Left ventricle myocardium inferior (tissue), 1 donor: ENCODE data around the gene LRP3. TPM values are rescaled to one million over a fixed set of nuclear protein-coding genes. Genes with fewer than 3 reads are reported as not detected.
"Not testable (repeated sequence)": the region's sequence is repeated elsewhere in the genome, so short reads cannot be mapped to it uniquely, and the experiment has no call there.

Experiments
- DNase-seq: peaks from one replicate; pipeline ENCODE4 v3.0.0-alpha.2; 2020
- H3K27ac ChIP-seq: fragments of 200-600 bp; replicated peaks from 2 replicates; pipeline ENCODE4 v1.8.0; 2021
- H3K27me3 ChIP-seq: fragments of 200-600 bp; 2 replicates; pipeline ENCODE4 v1.8.0; 2021; ENCODE audit warnings: low read depth
- H3K36me3 ChIP-seq: fragments of 200-600 bp; 2 replicates; pipeline ENCODE4 v1.8.0; 2021
- H3K4me1 ChIP-seq: fragments of 200-600 bp; 2 replicates; pipeline ENCODE4 v1.8.0; 2021
- H3K4me3 ChIP-seq: fragments of 200-600 bp; 2 replicates; pipeline ENCODE4 v1.8.0; 2021; ENCODE audit warnings: mild to moderate bottlenecking, moderate library complexity
- H3K9me3 ChIP-seq: fragments of 200-600 bp; replicated peaks from 2 replicates; pipeline ENCODE4 v1.8.0; 2021
- CTCF ChIP-seq: fragments of 200-600 bp; IDR thresholded peaks from 2 replicates; pipeline ENCODE4 v1.8.0; 2021; ENCODE audit warnings: antibody characterized with exemption, mild to moderate bottlenecking, borderline replicate concordance
- intact Hi-C: fragments of 100-400 bp; cut with micrococcal nuclease; formaldehyde crosslinking; loops from one replicate; pipeline ENCODE4 v1.11.0; 2022
- total RNA-seq: library from RNA; stranded (reverse); fragmentation: NEBNext Ultra II Directional; extraction: Animal tissue kit (Norgen Biotek cat#: 25700); gene quantifications from one replicate; pipeline ENCODE4 v1.2.1, GENCODE V29; 2021
- donor health status: DM: no; HTN: yes; CAD: no; lungs with severe emphysema.

The LRP3 gene
- total RNA-seq, 1 donor from 2014 or later = 20.8 TPM

- intact Hi-C loops = no loop called here
- H3K4me1 ChIP-seq = peaks cover 47% of the 10 kb centered on the region
Measured at GRCh38 chr19:33176670-33177416, 17.3 kb upstream of the LRP3 start.

GRCh38 chr19:33177417-33177979 lies 16.6 kb upstream of the LRP3 start:
- peak; percentile 63 for TF ChIP-seq CTCF
- no peaks in the 10 kb centered on the region for H3K36me3 ChIP-seq
- no peaks in the 10 kb centered on the region for H3K27me3 ChIP-seq
- intact Hi-C loops = no loop called here
- peak overlapping the region; percentile 97 for H3K27ac ChIP-seq
- H3K4me3 ChIP-seq = peak overlapping the region; percentile 89
- peaks cover 47% of the 10 kb centered on the region for H3K4me1 ChIP-seq
- no peaks in the 10 kb centered on the region for H3K9me3 ChIP-seq
- no peak for DNase-seq

More at GRCh38 chr19:33176670-33177416, 17.3 kb upstream of the LRP3 start:
- DNase-seq = peak; percentile 95
- Histone ChIP-seq H3K9me3 (no peaks in the 10 kb centered on the region), H3K27ac (peak overlapping the region; percentile 97), H3K27me3 (no peaks in the 10 kb centered on the region), H3K4me3 (peak overlapping the region; percentile 89), H3K36me3 (no peaks in the 10 kb centered on the region)
- TF ChIP-seq CTCF = peak; percentile 42

- TF ChIP-seq CTCF = no peak
- intact Hi-C loops = no loop called here
- H3K27me3 ChIP-seq = no peaks in the 10 kb centered on the region
Measured at GRCh38 chr19:33186431-33187182, 7.5 kb upstream of the LRP3 start.

GRCh38 chr19:33187183-33187540 lies 7.0 kb upstream of the LRP3 start:
- H3K4me1 ChIP-seq = peaks cover 6% of the 10 kb centered on the region
- no peak for TF ChIP-seq CTCF
- no peak overlapping the region for H3K4me3 ChIP-seq
- intact Hi-C loops = no loop called here
- no peaks in the 10 kb centered on the region for H3K36me3 ChIP-seq
- no peaks in the 10 kb centered on the region for H3K9me3 ChIP-seq
- H3K27me3 ChIP-seq = no peaks in the 10 kb centered on the region
- H3K27ac ChIP-seq = no peak overlapping the region
- no peak for DNase-seq

More at GRCh38 chr19:33186431-33187182, 7.5 kb upstream of the LRP3 start:
- H3K9me3 ChIP-seq = no peaks in the 10 kb centered on the region
- H3K4me3 ChIP-seq = no peak overlapping the region
- H3K27ac ChIP-seq = no peak overlapping the region
- peaks cover 6% of the 10 kb centered on the region for H3K4me1 ChIP-seq
- no peak for DNase-seq
- no peaks in the 10 kb centered on the region for H3K36me3 ChIP-seq

- no peak overlapping the region for H3K4me3 ChIP-seq
- H3K36me3 ChIP-seq = no peaks in the 10 kb centered on the region
- no peak for DNase-seq
- H3K27me3 ChIP-seq = peaks cover 7% of the 10 kb centered on the region
- peaks cover under 1% of the 10 kb centered on the region for H3K4me1 ChIP-seq
- H3K9me3 ChIP-seq = no peaks in the 10 kb centered on the region
- intact Hi-C loops = no loop called here
- no peak overlapping the region for H3K27ac ChIP-seq
- no peak for TF ChIP-seq CTCF
Measured at GRCh38 chr19:33189453-33189852, 4.7 kb upstream of the LRP3 start.

GRCh38 chr19:33191092-33191491 lies 3.0 kb upstream of the LRP3 start:
- H3K9me3 ChIP-seq, H3K36me3 ChIP-seq, DNase-seq, intact Hi-C loops, H3K4me3 ChIP-seq, H3K27ac ChIP-seq: not testable (repeated sequence)
- H3K27me3 ChIP-seq = peaks cover 11% of the 10 kb centered on the region
- H3K4me1 ChIP-seq = peaks cover 14% of the 10 kb centered on the region
